ENCODE measurements around the gene MAPK14. TPM values are rescaled to one million over a fixed set of nuclear protein-coding genes. Genes with fewer than 3 reads are reported as not detected.

The MAPK14 gene
- total and polyA plus RNA-seq, 10 of the 15 experiments (the other 5 are each of a cell fraction or from before 2014, with no cell fraction given): 12.5 to 59.5 (median 43.0) TPM

GRCh38 chr6:36111526-36111925, 83.9 kb downstream of the MAPK14 start:
- FAIRE-seq: no peak
- Histone ChIP-seq H3K9ac (ENCODE audit: control insufficient read depth, insufficient read depth, low read length) (no peak overlapping the region), H3K36me3 (ENCODE audit: control insufficient read depth in 2 of 2, insufficient read depth in 2 of 2, low read length in 1 of 2) (peaks cover 1 to 13% of the 10 kb centered on the region in 2 experiments; a peak in 3 of 4 replicates), H2AFZ (ENCODE audit: control insufficient read depth, low read depth, low read length) (no peak overlapping the region), H3K4me2 (ENCODE audit: control insufficient read depth, insufficient read depth) (no peak overlapping the region), H3K9me3 (replicated peaks; ENCODE audit: control insufficient read depth, insufficient read depth, low read length) (no peaks in the 10 kb centered on the region), H3K27ac (ENCODE audit: control insufficient read depth, insufficient read depth) (no peak overlapping the region), H3K79me2 (ENCODE audit: control insufficient read depth, insufficient read depth, low read length) (no peaks in the 10 kb centered on the region), H3K4me1 (ENCODE audit: control insufficient read depth, insufficient read depth, low read length) (peaks cover 45% of the 10 kb centered on the region), H3K27me3 (replicated peaks in 1 of 2; ENCODE audit: control insufficient read depth in 2 of 2, insufficient read depth in 2 of 2, low read length in 1 of 2) (no peaks in the 10 kb centered on the region), H3K4me3 (no peak overlapping the region), H4K20me1 (ENCODE audit: control insufficient read depth, insufficient read depth) (no peaks in the 10 kb centered on the region)
- no peak for DNase-seq (ENCODE audit: low read depth, low spot score)
- TF ChIP-seq SMC3 (IDR thresholded peaks at IDR 0.05; ENCODE audit: borderline replicate concordance, low read length) (no peak), BHLHE40 (IDR thresholded peaks at IDR 0.05; ENCODE audit: borderline replicate concordance in 1 of 2, low read depth in 2 of 2, low read length in 1 of 2) (no peak), ZNF622 (IDR thresholded peaks at IDR 0.05) (no peak), TCF12 (IDR thresholded peaks at IDR 0.05; ENCODE audit: low read depth, low read length) (no peak), ATF7 (IDR thresholded peaks at IDR 0.05; ENCODE audit: low read depth) (no peak), IRF4 (IDR thresholded peaks at IDR 0.05; ENCODE audit: low read depth, low read length) (no peak), BRCA1 (IDR thresholded peaks at IDR 0.05; ENCODE audit: low read depth, low read length) (no peak), IKZF1 (conservative IDR thresholded peaks at IDR 0.05) (no peak), NFYA (IDR thresholded peaks at IDR 0.05; ENCODE audit: borderline replicate concordance, low read depth, low read length) (no peak), ZBTB11 (CRISPR knock-in tag; IDR thresholded peaks at IDR 0.05) (no peak), MYC (IDR thresholded peaks at IDR 0.05; ENCODE audit: insufficient read depth, insufficient read length, insufficient replicate concordance, low read length, severe bottlenecking) (no peak), SRF (IDR thresholded peaks at IDR 0.05; ENCODE audit: low read depth in 2 of 2, low read length in 2 of 2) (no peak), WRNIP1 (IDR thresholded peaks at IDR 0.05; ENCODE audit: borderline replicate concordance, low read depth, low read length) (no peak), ZBED1 (IDR thresholded peaks at IDR 0.05; ENCODE audit: borderline replicate concordance) (no peak)
- TF ChIP-seq, protein P1, sequence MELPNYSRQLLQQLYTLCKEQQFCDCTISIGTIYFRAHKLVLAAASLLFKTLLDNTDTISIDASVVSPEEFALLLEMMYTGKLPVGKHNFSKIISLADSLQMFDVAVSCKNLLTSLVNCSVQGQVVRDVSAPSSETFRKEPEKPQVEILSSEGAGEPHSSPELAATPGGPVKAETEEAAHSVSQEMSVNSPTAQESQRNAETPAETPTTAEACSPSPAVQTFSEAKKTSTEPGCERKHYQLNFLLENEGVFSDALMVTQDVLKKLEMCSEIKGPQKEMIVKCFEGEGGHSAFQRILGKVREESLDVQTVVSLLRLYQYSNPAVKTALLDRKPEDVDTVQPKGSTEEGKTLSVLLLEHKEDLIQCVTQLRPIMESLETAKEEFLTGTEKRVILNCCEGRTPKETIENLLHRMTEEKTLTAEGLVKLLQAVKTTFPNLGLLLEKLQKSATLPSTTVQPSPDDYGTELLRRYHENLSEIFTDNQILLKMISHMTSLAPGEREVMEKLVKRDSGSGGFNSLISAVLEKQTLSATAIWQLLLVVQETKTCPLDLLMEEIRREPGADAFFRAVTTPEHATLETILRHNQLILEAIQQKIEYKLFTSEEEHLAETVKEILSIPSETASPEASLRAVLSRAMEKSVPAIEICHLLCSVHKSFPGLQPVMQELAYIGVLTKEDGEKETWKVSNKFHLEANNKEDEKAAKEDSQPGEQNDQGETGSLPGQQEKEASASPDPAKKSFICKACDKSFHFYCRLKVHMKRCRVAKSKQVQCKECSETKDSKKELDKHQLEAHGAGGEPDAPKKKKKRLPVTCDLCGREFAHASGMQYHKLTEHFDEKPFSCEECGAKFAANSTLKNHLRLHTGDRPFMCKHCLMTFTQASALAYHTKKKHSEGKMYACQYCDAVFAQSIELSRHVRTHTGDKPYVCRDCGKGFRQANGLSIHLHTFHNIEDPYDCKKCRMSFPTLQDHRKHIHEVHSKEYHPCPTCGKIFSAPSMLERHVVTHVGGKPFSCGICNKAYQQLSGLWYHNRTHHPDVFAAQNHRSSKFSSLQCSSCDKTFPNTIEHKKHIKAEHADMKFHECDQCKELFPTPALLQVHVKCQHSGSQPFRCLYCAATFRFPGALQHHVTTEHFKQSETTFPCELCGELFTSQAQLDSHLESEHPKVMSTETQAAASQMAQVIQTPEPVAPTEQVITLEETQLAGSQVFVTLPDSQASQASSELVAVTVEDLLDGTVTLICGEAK (IDR thresholded peaks at IDR 0.05; ENCODE audit: borderline replicate concordance): no peak
- intact Hi-C loops (cut with micrococcal nuclease; ENCODE audit: unreplicated experiment) (no loop called here), in situ Hi-C loops (cut with MboI) (no loop called here)
- ChIA-PET POLR2A (interaction anchor here (0.6 to 1.4 kb wide), 2 partner anchors 60 to 1418 kb away, joined by 3 to 4 read pairs; no protein-coding TSS in a partner anchor), RAD21 (ENCODE audit: unreplicated experiment) (interaction anchor here (1.0 to 1.9 kb wide), 2 partner anchors 9 to 247 kb away, joined by 3 to 5 read pairs; no protein-coding TSS in a partner anchor), CTCF (interaction anchor here (0.8 to 4.1 kb wide), 3 partner anchors 8 to 15 kb away, joined by 3 to 33 read pairs (median 21); no protein-coding TSS in a partner anchor), SMC1A (ENCODE audit: uncharacterized antibody, unreplicated experiment) (interaction anchor here (1.0 to 3.7 kb wide), 2 partner anchors 15 to 80 kb away, joined by 3 to 23 read pairs; no protein-coding TSS in a partner anchor)
- no peak for ATAC-seq
- no TSS peak for BruUV-seq (replicated peaks)
- WGBS (ENCODE audit: insufficient coverage, insufficient replicate concordance, low lambda C conversion rate, missing lambda C conversion rate): 99% methylated on average over 7 of the region's 7 CpGs
